HepG2 (cell line): ENCODE measurements around the gene SLC50A1. TPM values are rescaled to one million over a fixed set of nuclear protein-coding genes. Genes with fewer than 3 reads are reported as not detected.

Source experiments
- HOXA7 ChIP-seq: sonication (generic); formaldehyde crosslinking; IDR thresholded peaks from 2 replicates; pipeline ENCODE4 v1.8.1; 2022; ENCODE audit warnings: mild to moderate bottlenecking, missing genetic modification reagents, moderate library complexity
- ISX ChIP-seq: sonication (generic); formaldehyde crosslinking; conservative IDR thresholded peaks from 2 replicates; pipeline ENCODE4 v1.5.0; 2020; ENCODE audit warnings: missing genetic modification reagents
- KMT2B ChIP-seq: IDR thresholded peaks from 2 replicates; pipeline ENCODE4 v1.6.1; 2016; ENCODE audit warnings: missing genetic modification reagents, missing compliant biosample characterization
- MATR3 ChIP-seq: sonication (generic); formaldehyde crosslinking; IDR thresholded peaks from 2 replicates; pipeline ENCODE4 v1.4.0; 2020; ENCODE audit warnings: missing genetic modification reagents
- NFE2L2 ChIP-seq: fragments of 150-350 bp; IDR thresholded peaks from 2 replicates; pipeline ENCODE4 v1.6.1; 2014; ENCODE audit warnings: low read length
- PPARG ChIP-seq: conservative IDR thresholded peaks from 2 replicates; pipeline ENCODE4 v1.6.1; 2016; ENCODE audit warnings: missing biosample characterization, missing genetic modification reagents
- RBAK ChIP-seq: sonication (generic); formaldehyde crosslinking; IDR thresholded peaks from 2 replicates; pipeline ENCODE4 v1.5.1; 2020; ENCODE audit warnings: mild to moderate bottlenecking, missing genetic modification reagents
- TSC22D2 ChIP-seq: sonication (generic); formaldehyde crosslinking; IDR thresholded peaks from 2 replicates; pipeline ENCODE4 v1.5.1; 2020; ENCODE audit warnings: missing genetic modification reagents, mild to moderate bottlenecking, borderline replicate concordance
- YEATS4 ChIP-seq: sonication (generic); formaldehyde crosslinking; IDR thresholded peaks from 2 replicates; pipeline ENCODE4 v1.4.0; 2020; ENCODE audit warnings: missing genetic modification reagents, borderline replicate concordance
- ZFP37 ChIP-seq: sonication (generic); formaldehyde crosslinking; IDR thresholded peaks from 2 replicates; pipeline ENCODE4 v1.4.0; 2020; ENCODE audit warnings: missing genetic modification reagents, borderline replicate concordance
- ZMYM4 ChIP-seq: sonication (generic); formaldehyde crosslinking; IDR thresholded peaks from 2 replicates; pipeline ENCODE4 v1.8.1; 2023; ENCODE audit warnings: mild to moderate bottlenecking, missing genetic modification reagents
- ZNF205 ChIP-seq: IDR thresholded peaks from 2 replicates; pipeline ENCODE4 v1.6.1; 2018; ENCODE audit warnings: missing biosample characterization, missing genetic modification reagents
- ZNF230 ChIP-seq: sonication (generic); formaldehyde crosslinking; IDR thresholded peaks from 2 replicates; pipeline ENCODE4 v1.4.0; 2020; ENCODE audit warnings: mild to moderate bottlenecking, missing genetic modification reagents
- ZNF317 ChIP-seq: sonication (generic); formaldehyde crosslinking; IDR thresholded peaks from 2 replicates; pipeline ENCODE4 v1.5.0; 2020; ENCODE audit warnings: mild to moderate bottlenecking, missing genetic modification reagents
- ZNF550 ChIP-seq: sonication (generic); formaldehyde crosslinking; IDR thresholded peaks from 2 replicates; pipeline ENCODE4 v1.4.0; 2020; ENCODE audit warnings: mild to moderate bottlenecking, missing genetic modification reagents, borderline replicate concordance
- ZNF569 ChIP-seq: sonication (generic); formaldehyde crosslinking; IDR thresholded peaks from 2 replicates; pipeline ENCODE4 v1.5.0; 2020; ENCODE audit warnings: mild to moderate bottlenecking, missing genetic modification reagents, moderate library complexity, borderline replicate concordance
- ZNF598 ChIP-seq: sonication (generic); formaldehyde crosslinking; IDR thresholded peaks from 2 replicates; pipeline ENCODE4 v1.5.1; 2020; ENCODE audit warnings: mild to moderate bottlenecking, missing genetic modification reagents, borderline replicate concordance
- ZNF614 ChIP-seq: IDR thresholded peaks from 2 replicates; pipeline ENCODE4 v1.6.1; 2018; ENCODE audit warnings: missing biosample characterization, missing genetic modification reagents, inconsistent platforms, borderline replicate concordance
- ZNF737 ChIP-seq: sonication (generic); formaldehyde crosslinking; IDR thresholded peaks from 2 replicates; pipeline ENCODE4 v1.5.0; 2020; ENCODE audit warnings: missing genetic modification reagents, mild to moderate bottlenecking, borderline replicate concordance
- polyA plus RNA-seq, 8 experiments: library from polyadenylated mRNA; depleted of rRNA in 3 of 8; stranded (reverse) in 7 of 8; unstranded in 1 of 8; fragments of >200 nt; fragmentation: Illumina TruSeq in 4 of 8; extraction: Trizol in 4 of 8; gene quantifications; 2 replicates each; pipeline versions ENCODE4 v1.2.1 to v1.2.3, GENCODE V29; 2011 to 2016; ENCODE audit warnings: low read depth in 4 of 8, missing spikeins in 1 of 8, mixed read lengths in 1 of 8; ENCODE audit not compliant: insufficient read depth in 1 of 8
- total RNA-seq, 5 experiments: library from RNA; depleted of rRNA; stranded (reverse); fragments of >200 nt; fragmentation: Illumina TruSeq; extraction: Trizol; gene quantifications; 2 replicates each; pipeline ENCODE4 v1.2.3, GENCODE V29; 2016; ENCODE audit warnings: low read depth in 1 of 5
- TF ChIP-seq, protein P1 (sequence below): sonication (generic); formaldehyde crosslinking; IDR thresholded peaks from 2 replicates; pipeline ENCODE4 v1.8.0; 2022; ENCODE audit warnings: missing genetic modification reagents, mild to moderate bottlenecking, moderate library complexity, borderline replicate concordance
- TF ChIP-seq, protein P2 (sequence below): sonication (generic); formaldehyde crosslinking; IDR thresholded peaks from 2 replicates; pipeline ENCODE4 v1.8.0; 2022; ENCODE audit warnings: mild to moderate bottlenecking, missing genetic modification reagents; ENCODE audit not compliant: insufficient replicate concordance
- TF ChIP-seq, protein P3 (sequence below): sonication (generic); formaldehyde crosslinking; conservative IDR thresholded peaks from 2 replicates; pipeline ENCODE4 v1.4.0; 2020; ENCODE audit warnings: missing genetic modification reagents
- TF ChIP-seq, protein P4 (sequence below): IDR thresholded peaks from 2 replicates; pipeline ENCODE4 v1.6.1; 2016

The SLC50A1 gene
- total and polyA plus RNA-seq, 2 of the 13 experiments (the other 11 are each of a cell fraction or from before 2014, with no cell fraction given): 22.5 to 46.8 TPM

DNA sequence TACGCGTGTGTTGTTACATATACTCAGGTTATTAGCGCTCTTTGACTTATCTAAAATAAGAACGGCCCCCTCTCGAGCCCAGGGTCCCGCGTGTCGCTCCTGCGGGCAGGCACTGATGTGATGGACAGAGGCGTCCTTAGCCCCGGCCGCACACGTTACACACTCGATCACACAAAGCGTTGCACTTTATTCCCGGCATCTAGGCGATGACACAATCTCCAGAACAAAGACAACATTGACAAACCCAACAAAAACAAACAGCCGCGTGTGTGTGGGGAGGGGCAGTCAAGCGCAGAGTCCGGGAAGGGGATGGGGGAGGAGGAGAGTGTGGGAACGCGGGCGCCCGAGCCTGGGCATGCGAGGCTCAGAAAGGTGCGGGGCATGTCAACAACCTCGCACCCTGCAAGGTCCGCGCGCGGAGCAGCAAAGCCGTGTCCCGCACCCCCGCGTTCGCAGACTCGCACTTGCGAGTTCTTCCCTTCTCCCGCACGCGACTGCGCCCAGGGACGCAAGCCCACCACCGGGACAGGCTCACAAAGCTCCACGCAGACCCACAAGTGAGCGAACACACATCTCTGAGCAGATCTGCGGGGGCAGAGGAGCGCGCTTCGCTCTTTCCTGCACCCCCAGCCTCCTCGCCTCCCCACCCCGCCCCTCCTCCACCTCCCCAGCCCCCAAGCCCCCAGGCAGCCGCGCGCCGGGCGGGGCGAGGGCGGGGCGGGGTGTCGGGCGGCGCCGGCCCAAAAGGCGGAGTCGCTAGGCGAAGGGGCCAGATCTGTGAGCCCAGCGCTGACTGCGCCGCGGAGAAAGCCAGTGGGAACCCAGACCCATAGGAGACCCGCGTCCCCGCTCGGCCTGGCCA, 8.3 kb upstream of the SLC50A1 start, which contains the start of gene EFNA1 (continued):
- TF ChIP-seq ISX (CRISPR knock-in tag) (no peak), ZNF317 (peak; percentile 77), YEATS4 (CRISPR knock-in tag) (no peak; the same call in 1 of the 2 replicates), ZNF550 (no peak), ZNF598 (CRISPR knock-in tag) (no peak), MATR3 (CRISPR knock-in tag) (no peak), ZFP37 (CRISPR knock-in tag) (peak; percentile 61; the same call in 1 of the 2 replicates), ZMYM4 (CRISPR knock-in tag) (no peak), HOXA7 (peak; percentile 81), NFE2L2 (no peak), ZNF614 (peak; percentile 95), ZNF205 (CRISPR knock-in tag) (peak; percentile 72; the same call in 1 of the 2 replicates), TSC22D2 (CRISPR knock-in tag) (peak; percentile 13; the same call in 1 of the 2 replicates), ZNF737 (CRISPR knock-in tag) (no peak), ZNF569 (CRISPR knock-in tag) (no peak; the same call in 1 of the 2 replicates), RBAK (no peak), KMT2B (CRISPR knock-in tag) (no peak), ZNF230 (CRISPR knock-in tag) (peak; percentile 43; the same call in 1 of the 2 replicates), PPARG (CRISPR knock-in tag) (peak; percentile 74)
- TF ChIP-seq, protein P1, sequence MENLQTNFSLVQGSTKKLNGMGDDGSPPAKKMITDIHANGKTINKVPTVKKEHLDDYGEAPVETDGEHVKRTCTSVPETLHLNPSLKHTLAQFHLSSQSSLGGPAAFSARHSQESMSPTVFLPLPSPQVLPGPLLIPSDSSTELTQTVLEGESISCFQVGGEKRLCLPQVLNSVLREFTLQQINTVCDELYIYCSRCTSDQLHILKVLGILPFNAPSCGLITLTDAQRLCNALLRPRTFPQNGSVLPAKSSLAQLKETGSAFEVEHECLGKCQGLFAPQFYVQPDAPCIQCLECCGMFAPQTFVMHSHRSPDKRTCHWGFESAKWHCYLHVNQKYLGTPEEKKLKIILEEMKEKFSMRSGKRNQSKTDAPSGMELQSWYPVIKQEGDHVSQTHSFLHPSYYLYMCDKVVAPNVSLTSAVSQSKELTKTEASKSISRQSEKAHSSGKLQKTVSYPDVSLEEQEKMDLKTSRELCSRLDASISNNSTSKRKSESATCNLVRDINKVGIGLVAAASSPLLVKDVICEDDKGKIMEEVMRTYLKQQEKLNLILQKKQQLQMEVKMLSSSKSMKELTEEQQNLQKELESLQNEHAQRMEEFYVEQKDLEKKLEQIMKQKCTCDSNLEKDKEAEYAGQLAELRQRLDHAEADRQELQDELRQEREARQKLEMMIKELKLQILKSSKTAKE (CRISPR knock-in tag): peak; percentile 96
- TF ChIP-seq, protein P2, sequence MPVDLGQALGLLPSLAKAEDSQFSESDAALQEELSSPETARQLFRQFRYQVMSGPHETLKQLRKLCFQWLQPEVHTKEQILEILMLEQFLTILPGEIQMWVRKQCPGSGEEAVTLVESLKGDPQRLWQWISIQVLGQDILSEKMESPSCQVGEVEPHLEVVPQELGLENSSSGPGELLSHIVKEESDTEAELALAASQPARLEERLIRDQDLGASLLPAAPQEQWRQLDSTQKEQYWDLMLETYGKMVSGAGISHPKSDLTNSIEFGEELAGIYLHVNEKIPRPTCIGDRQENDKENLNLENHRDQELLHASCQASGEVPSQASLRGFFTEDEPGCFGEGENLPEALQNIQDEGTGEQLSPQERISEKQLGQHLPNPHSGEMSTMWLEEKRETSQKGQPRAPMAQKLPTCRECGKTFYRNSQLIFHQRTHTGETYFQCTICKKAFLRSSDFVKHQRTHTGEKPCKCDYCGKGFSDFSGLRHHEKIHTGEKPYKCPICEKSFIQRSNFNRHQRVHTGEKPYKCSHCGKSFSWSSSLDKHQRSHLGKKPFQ: peak; percentile 45
- TF ChIP-seq, protein P3, sequence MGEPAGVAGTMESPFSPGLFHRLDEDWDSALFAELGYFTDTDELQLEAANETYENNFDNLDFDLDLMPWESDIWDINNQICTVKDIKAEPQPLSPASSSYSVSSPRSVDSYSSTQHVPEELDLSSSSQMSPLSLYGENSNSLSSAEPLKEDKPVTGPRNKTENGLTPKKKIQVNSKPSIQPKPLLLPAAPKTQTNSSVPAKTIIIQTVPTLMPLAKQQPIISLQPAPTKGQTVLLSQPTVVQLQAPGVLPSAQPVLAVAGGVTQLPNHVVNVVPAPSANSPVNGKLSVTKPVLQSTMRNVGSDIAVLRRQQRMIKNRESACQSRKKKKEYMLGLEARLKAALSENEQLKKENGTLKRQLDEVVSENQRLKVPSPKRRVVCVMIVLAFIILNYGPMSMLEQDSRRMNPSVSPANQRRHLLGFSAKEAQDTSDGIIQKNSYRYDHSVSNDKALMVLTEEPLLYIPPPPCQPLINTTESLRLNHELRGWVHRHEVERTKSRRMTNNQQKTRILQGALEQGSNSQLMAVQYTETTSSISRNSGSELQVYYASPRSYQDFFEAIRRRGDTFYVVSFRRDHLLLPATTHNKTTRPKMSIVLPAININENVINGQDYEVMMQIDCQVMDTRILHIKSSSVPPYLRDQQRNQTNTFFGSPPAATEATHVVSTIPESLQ (CRISPR knock-in tag): no peak
- TF ChIP-seq, protein P4, sequence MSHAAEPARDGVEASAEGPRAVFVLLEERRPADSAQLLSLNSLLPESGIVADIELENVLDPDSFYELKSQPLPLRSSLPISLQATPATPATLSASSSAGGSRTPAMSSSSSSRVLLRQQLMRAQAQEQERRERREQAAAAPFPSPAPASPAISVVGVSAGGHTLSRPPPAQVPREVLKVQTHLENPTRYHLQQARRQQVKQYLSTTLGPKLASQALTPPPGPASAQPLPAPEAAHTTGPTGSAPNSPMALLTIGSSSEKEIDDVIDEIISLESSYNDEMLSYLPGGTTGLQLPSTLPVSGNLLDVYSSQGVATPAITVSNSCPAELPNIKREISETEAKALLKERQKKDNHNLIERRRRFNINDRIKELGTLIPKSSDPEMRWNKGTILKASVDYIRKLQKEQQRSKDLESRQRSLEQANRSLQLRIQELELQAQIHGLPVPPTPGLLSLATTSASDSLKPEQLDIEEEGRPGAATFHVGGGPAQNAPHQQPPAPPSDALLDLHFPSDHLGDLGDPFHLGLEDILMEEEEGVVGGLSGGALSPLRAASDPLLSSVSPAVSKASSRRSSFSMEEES: peak; percentile 95
